ENCODE measurements around the gene SLC39A6.

- TF ChIP-seq CTCF (IDR thresholded peaks at IDR 0.05), result no peak
- no peak for TF ChIP-seq POLR2A (IDR thresholded peaks at IDR 0.05)
Observed at GRCh38 chr18:36108196-36108595, 20.9 kb downstream of the SLC39A6 start.
